ENCODE results near the gene HES3.

GRCh38 chr1:6198646-6199297 is 45.2 kb upstream of the HES3 start:
- TF ChIP-seq CTCF (IDR thresholded peaks at IDR 0.05), result no peak
- no peak for TF ChIP-seq ZFX (IDR thresholded peaks at IDR 0.05; ENCODE audit: borderline replicate concordance)
